HepG2 (cell line): ENCODE data around the gene AUP1. TPM values are rescaled to one million over a fixed set of nuclear protein-coding genes. Genes with fewer than 3 reads are reported as not detected.
A peak's percentile ranks its signal among the peaks of the same experiment; 100 is the strongest.

ENCODE experiments used
- AHDC1 ChIP-seq: sonication (generic); formaldehyde crosslinking; IDR thresholded peaks from 2 replicates; pipeline ENCODE4 v1.5.1; 2020; ENCODE audit warnings: mild to moderate bottlenecking, missing genetic modification reagents, borderline replicate concordance
- ATF4 ChIP-seq, 2 experiments: fragments of 450-650 bp in 1 of 2; sonication (generic) in 1 of 2; formaldehyde crosslinking; IDR thresholded peaks; 2 replicates each; pipeline versions ENCODE4 v1.5.0 to v1.8.0; 2020 to 2022; ENCODE audit warnings: mild to moderate bottlenecking in 1 of 2, missing genetic modification reagents in 1 of 2
- DRAP1 ChIP-seq: IDR thresholded peaks from 2 replicates; pipeline ENCODE4 v1.6.1; 2016; ENCODE audit warnings: missing genetic modification reagents, missing compliant biosample characterization
- ELF1 ChIP-seq: sonication (generic); formaldehyde crosslinking; IDR thresholded peaks from 2 replicates; pipeline ENCODE4 v1.4.0; 2020; ENCODE audit warnings: missing genetic modification reagents
- HCFC1 ChIP-seq: fragments of 150-350 bp; IDR thresholded peaks from 2 replicates; pipeline ENCODE4 v1.6.1; 2014; ENCODE audit warnings: low read depth, low read length
- MED8 ChIP-seq: sonication (generic); formaldehyde crosslinking; IDR thresholded peaks from 2 replicates; pipeline ENCODE4 v1.8.1; 2023; ENCODE audit warnings: mild to moderate bottlenecking, missing genetic modification reagents; ENCODE audit not compliant: insufficient replicate concordance
- ZFP36L1 ChIP-seq: sonication (generic); formaldehyde crosslinking; IDR thresholded peaks from 2 replicates; pipeline ENCODE4 v1.8.0; 2022; ENCODE audit warnings: mild to moderate bottlenecking, missing genetic modification reagents, moderate library complexity
- ZNF3 ChIP-seq: IDR thresholded peaks from 2 replicates; pipeline ENCODE4 v1.7.0; 2017; ENCODE audit warnings: inconsistent platforms
- ZNF407 ChIP-seq: sonication (generic); formaldehyde crosslinking; IDR thresholded peaks from one replicate; pipeline ENCODE4 v1.5.1; 2020; ENCODE audit warnings: mild to moderate bottlenecking, missing genetic modification reagents; ENCODE audit errors: not compliant biosample characterization
- polyA plus RNA-seq, 8 experiments: library from polyadenylated mRNA; depleted of rRNA in 3 of 8; stranded (reverse) in 7 of 8; unstranded in 1 of 8; fragments of >200 nt; fragmentation: Illumina TruSeq in 4 of 8; extraction: Trizol in 4 of 8; gene quantifications; 2 replicates each; pipeline versions ENCODE4 v1.2.1 to v1.2.3, GENCODE V29; 2011 to 2016; ENCODE audit warnings: low read depth in 4 of 8, missing spikeins in 1 of 8, mixed read lengths in 1 of 8; ENCODE audit not compliant: insufficient read depth in 1 of 8
- total RNA-seq, 5 experiments: library from RNA; depleted of rRNA; stranded (reverse); fragments of >200 nt; fragmentation: Illumina TruSeq; extraction: Trizol; gene quantifications; 2 replicates each; pipeline ENCODE4 v1.2.3, GENCODE V29; 2016; ENCODE audit warnings: low read depth in 1 of 5
- TF ChIP-seq, protein P1 (sequence below): sonication (generic); formaldehyde crosslinking; IDR thresholded peaks from 2 replicates; pipeline ENCODE4 v1.5.1; 2020; ENCODE audit warnings: mild to moderate bottlenecking, missing genetic modification reagents, borderline replicate concordance

AUP1 gene
- total and polyA plus RNA-seq, 2 of the 13 experiments (the other 11 are each of a cell fraction or from before 2014, with no cell fraction given) = 174 to 267 TPM

GRCh38 chr2:74529357-74530238, at the start of gene AUP1, which contains the start of gene HTRA2 (continued):
- TF ChIP-seq ZNF407 (CRISPR knock-in tag) (peak; percentile 44), ZFP36L1 (CRISPR knock-in tag) (peak; percentile 53; the same call in 1 of the 2 replicates), DRAP1 (CRISPR knock-in tag) (peak; percentile 78), AHDC1 (0 out of 2 replicates have a peak, but pooled peaks have one; percentile 15), ATF4 (CRISPR knock-in tag; IDR thresholded peaks at IDR 0.05) (no peak; a peak in 1 of 4 replicates), ELF1 (peak; percentile 96), ZNF3 (CRISPR knock-in tag) (no peak), MED8 (CRISPR knock-in tag) (peak; percentile 85), HCFC1 (peak; percentile 96)
- TF ChIP-seq, protein P1, sequence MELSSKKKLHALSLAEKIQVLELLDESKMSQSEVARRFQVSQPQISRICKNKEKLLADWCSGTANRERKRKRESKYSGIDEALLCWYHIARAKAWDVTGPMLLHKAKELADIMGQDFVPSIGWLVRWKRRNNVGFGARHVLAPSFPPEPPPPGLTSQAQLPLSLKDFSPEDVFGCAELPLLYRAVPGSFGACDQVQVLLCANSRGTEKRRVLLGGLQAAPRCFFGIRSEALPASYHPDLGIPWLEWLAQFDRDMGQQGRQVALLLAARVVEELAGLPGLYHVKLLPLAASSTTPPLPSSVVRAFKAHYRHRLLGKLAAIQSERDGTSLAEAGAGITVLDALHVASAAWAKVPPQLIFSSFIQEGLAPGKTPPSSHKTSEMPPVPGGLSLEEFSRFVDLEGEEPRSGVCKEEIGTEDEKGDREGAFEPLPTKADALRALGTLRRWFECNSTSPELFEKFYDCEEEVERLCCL (CRISPR knock-in tag) = no peak
